ENCODE data around the gene HTR3D.
"Not testable (repeated sequence)": the region's sequence is repeated elsewhere in the genome, so short reads cannot be mapped to it uniquely, and the experiment has no call there.

The HTR3D gene

GRCh38 chr3:184031187-184031792 lies at the start of gene HTR3D:
TSS of gene HTR3D (plus strand) at chr3:184031742. CDS start at chr3:184031742, 0 bp downstream.
- no peak for DNase-seq

GRCh38 chr3:183981990-183982644 lies 49.4 kb upstream of the HTR3D start:
- DNase-seq = no peak

- DNase-seq = no peak
Measured at GRCh38 chr3:183984127-183984740, 47.3 kb upstream of the HTR3D start.

GRCh38 chr3:183984749-183985729 lies 46.5 kb upstream of the HTR3D start:
- DNase-seq = no peak

- no peak for DNase-seq
Measured at GRCh38 chr3:183987000-183987600, 44.4 kb upstream of the HTR3D start.

- DNase-seq = no peak
Measured at GRCh38 chr3:183988216-183988790, 43.2 kb upstream of the HTR3D start.

GRCh38 chr3:183991403-183991802 lies 40.1 kb upstream of the HTR3D start:
- no peak for DNase-seq

- no peak for DNase-seq
Measured at GRCh38 chr3:184001761-184002160, 29.8 kb upstream of the HTR3D start.

GRCh38 chr3:184002469-184002868 lies 29.1 kb upstream of the HTR3D start:
- DNase-seq = no peak

- no peak for DNase-seq
Measured at GRCh38 chr3:184003187-184003967, 28.2 kb upstream of the HTR3D start.

GRCh38 chr3:184004476-184004875 lies 27.1 kb upstream of the HTR3D start:
- DNase-seq = no peak

GRCh38 chr3:184005941-184006507 lies 25.5 kb upstream of the HTR3D start:
- DNase-seq = no peak

GRCh38 chr3:184007143-184007813 lies 24.3 kb upstream of the HTR3D start:
- DNase-seq = not testable (repeated sequence)

- DNase-seq = no peak
Measured at GRCh38 chr3:184008161-184008560, 23.4 kb upstream of the HTR3D start.

GRCh38 chr3:184011230-184011876 lies 20.2 kb upstream of the HTR3D start:
- DNase-seq = no peak

GRCh38 chr3:184011937-184012889 lies 19.3 kb upstream of the HTR3D start:
- DNase-seq = no peak

GRCh38 chr3:184015381-184016019 lies 16.0 kb upstream of the HTR3D start:
- no peak for DNase-seq

- DNase-seq = no peak
Measured at GRCh38 chr3:184016169-184016570, 15.4 kb upstream of the HTR3D start.

Measured in activated T-cell treated with anti-CD3 and anti-CD28 coated beads, Interleukin-2, amount 50 U/mL, for 1 hour (primary cell).